ENCODE measurements around the gene TM4SF18. TPM values are rescaled to one million over a fixed set of nuclear protein-coding genes. Genes with fewer than 3 reads are reported as not detected.
A peak's percentile ranks its signal among the peaks of the same experiment; 100 is the strongest.
"Not testable (repeated sequence)": the region's sequence is repeated elsewhere in the genome, so short reads cannot be mapped to it uniquely, and the experiment has no call there.

The TM4SF18 gene
- polyA plus RNA-seq, 3 donors: 23.1 to 31.6 (median 26.6) TPM

DNA sequence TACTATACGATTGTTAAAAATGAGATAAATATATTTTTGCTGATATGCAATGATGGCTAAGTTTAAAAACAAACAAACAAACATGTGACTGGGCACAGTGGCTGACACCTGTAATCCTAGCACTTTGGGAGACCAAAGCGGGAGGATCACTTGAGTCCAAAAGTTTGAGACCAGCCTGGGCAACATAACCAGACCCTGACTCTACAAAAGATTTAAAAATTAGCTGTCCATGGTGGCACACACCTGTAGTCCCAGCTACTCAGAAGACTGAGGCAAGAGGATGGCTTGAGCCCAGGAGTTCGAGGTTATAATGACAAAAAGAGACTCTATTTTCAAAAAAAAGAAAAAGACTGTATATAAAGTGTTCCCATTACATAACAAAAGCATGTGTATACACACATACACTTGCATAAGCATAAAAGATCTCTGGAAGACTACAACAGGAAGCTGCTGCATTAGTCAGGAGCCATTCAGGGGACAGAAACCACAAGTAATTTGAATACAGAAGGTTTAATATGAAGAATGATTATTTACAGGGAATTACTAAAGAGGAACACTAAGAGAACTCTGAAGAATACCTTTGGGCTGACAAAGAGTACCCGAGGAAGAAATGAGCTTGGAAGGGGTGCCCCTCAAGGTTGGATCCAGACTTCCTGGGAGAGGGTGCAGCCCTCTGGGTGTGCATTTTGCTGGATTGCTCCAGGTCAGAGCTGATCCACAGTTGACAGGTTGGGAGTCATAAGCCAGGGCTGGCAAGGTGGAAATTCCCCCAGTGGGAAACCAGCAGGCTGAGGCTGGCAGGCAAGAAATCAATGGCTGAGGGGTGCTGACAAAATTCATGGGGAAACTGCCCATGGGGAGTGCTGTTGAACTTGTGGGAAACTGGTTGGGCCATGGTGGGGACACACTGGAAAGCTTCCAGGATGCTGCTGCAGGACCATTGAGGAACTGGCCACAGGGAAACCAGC lies 9.3 kb upstream of the TM4SF18 start:
- DNase-seq (ENCODE audit: extremely low read depth in 1 of 11, low read depth in 9 of 11, low spot score in 4 of 11): no peak

DNA sequence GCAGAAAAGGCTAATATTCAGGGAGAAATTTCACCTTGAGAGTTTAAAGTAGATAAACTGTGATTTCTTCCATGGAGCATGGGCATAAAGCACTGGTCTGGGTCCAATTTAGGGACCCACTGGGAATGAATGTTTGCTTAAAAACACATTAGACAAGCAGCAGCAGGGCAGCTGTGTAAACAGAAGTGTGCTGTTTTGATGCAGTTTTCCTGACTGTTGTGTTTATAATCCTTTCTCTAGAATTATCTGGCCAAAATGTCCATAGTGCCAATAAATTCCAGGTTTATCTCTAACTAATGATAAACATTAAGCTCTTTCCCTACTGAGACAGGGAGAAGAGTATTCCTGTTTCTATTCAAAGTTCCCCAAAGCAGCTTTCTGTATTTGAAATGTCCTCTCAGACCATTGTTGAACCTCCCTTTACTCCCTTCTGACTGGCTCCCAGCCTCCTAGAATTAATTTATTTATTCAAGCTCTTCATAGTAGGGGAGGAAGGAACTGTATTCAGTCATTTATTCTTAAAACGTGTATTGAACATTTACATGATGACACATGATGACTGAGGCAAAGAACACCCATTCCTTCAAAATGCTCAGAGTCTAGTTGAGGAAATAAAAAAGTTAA lies 7.0 kb upstream of the TM4SF18 start:
- no peak for DNase-seq (ENCODE audit: extremely low read depth in 1 of 11, low read depth in 9 of 11, low spot score in 4 of 11)

DNA sequence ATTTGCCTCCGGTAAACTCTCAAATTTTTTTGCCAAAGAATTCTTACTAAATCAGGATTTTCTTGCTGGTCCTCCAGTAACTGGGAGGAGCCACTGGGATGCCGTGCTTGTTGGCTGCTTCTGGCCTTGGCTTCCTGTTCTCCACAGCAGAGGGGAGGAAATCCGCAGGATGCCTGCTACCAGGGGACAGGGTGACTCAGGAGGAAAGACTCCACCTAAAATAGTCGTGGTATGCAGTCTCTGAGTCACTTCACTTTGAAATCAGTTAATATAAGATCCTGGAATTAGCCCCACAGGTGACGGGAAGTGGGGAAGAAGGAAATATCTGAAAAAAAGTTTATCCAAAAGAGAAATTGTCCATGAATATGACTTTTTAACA lies 6.5 kb upstream of the TM4SF18 start:
- DNase-seq (ENCODE audit: extremely low read depth in 1 of 11, low read depth in 9 of 11, low spot score in 4 of 11): peak in 2 of 11 donors; percentile 25 to 45

DNA sequence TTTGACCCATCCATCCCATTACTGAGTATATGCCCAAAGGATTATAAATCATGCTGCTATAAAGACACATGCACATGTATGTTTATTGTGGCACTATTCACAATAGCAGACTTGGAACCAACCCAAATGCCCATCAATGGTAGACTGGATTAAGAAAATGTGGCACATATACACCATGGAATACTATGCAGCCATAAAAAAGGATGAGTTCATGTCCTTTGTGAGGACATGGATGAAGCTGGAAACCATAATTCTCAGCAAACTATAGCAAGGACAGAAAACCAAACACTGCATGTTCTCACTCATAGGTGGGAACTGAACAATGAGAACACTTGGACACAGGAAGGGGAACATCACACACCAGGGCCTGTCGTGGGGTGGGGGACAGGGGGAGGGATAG lies 4.0 kb upstream of the TM4SF18 start:
- not testable (repeated sequence) for DNase-seq (ENCODE audit: extremely low read depth in 1 of 11, low read depth in 9 of 11, low spot score in 4 of 11)

DNA sequence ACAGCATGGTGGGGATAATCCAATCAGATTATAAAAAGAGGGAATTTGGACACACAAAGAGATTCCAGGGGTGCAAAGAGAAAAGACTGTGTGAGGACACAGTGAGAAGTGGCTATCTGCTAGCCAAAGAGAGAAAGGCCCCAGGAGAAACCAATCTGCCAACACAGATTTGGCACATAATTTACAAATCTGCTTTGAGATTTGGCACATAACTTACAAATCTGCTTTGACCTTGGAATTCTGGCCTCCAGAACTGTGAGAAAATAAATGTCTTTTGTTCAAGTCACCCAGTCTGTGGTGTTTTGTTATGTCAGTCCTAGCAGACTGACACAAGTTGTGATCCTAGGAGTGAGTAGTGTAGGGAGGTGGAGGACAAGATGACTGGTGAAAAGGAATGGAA lies 3.5 kb upstream of the TM4SF18 start:
- no peak for DNase-seq (ENCODE audit: extremely low read depth in 1 of 11, low read depth in 9 of 11, low spot score in 4 of 11)

DNA sequence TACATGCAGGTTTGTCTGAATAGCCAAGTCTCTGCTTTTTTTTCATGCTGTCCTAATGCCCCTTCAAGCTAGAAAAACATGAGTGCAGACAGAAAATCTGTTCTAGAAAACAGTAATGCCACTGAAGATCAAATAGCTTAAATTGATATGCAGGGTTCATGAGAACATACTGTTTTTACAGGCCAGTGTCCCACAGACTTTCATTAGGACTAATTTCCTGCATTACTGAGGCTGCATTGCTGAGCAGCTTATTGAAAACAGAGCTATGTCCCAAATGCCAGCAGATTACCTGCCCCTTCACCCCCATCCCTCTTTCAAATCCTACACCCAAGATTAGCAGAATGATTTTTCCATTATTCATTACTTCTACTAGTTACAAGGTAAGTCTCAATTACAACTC lies 665 bp downstream of the TM4SF18 start:
- DNase-seq (ENCODE audit: extremely low read depth in 1 of 11, low read depth in 9 of 11, low spot score in 4 of 11): no peak

DNA sequence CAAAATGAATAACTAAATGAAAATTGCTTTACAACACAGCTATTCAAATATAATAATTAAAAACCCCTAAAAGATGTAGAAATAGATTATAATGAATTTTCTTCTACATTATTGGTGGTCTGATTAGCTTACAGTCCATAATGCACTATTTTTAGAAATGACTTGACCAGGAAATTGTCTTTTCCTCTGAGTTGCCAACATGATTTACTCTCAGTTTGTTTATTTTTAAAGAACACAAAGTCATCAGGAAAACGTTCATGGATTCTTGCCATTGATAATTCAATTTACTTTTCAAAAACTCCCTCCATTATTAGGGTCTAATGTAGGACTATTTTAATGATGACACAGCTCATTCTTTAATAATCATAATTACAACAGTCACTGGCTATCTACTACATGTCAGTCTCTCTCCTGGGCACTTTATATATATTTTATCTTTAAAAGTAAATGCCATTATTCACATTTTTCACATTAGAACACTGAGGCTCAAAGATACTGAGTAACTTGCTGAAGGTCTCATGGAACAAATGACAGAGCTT lies 1.1 kb downstream of the TM4SF18 start:
- DNase-seq (ENCODE audit: extremely low read depth in 1 of 11, low read depth in 9 of 11, low spot score in 4 of 11): no peak

DNA sequence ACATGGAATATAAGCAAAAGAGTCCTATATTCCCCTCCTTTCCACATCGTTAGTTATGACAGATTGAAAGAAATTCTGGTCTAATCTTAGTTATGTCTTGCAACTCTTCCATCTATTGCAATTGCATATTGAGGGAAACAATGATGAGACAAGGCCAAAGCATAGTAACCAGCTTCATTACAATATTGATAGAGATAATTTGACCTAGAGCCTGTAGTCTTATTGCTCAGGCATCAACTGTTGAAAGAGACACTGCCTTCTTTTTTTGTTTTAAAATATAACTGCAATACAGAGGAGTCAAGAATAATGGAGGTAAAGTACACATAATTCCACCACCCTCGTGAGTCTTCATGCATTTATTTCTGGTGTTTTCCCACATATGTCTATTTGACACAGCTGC lies 2.0 kb downstream of the TM4SF18 start:
- no peak for DNase-seq (ENCODE audit: extremely low read depth in 1 of 11, low read depth in 9 of 11, low spot score in 4 of 11)

DNA sequence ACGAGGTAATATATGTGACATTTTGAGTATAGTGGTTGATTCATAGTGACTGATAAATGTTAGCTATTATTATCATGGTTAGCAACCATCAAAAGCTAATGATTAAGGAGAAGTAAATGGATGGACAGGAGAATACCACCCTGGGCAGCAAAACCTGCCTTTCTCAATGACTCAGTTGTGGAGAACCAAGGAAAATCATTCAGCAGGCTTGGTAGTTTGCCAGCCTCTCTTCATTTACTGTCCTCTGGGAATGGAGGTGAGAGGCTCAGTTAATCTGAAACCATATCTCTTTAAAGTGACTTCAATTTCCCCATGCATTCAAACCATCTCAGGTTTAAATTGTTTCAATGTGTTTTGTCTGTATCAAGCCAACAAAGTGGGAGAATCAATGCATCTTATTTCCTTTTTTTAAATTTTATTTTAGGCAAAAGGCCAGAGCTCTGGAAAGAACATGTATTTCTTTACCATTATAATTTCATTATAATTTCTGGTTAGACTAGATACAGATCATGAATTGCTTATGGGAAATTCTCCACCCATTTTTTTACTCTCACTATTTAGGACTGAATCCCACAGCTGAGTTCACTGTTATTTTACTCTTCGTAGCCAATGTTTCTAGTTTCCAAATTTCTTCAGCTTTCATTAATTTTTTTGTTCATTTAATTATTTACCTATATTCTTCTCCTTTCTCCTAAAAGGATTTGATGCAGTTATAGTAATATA lies 2.7 kb downstream of the TM4SF18 start:
- no peak for DNase-seq (ENCODE audit: extremely low read depth in 1 of 11, low read depth in 9 of 11, low spot score in 4 of 11)

DNA sequence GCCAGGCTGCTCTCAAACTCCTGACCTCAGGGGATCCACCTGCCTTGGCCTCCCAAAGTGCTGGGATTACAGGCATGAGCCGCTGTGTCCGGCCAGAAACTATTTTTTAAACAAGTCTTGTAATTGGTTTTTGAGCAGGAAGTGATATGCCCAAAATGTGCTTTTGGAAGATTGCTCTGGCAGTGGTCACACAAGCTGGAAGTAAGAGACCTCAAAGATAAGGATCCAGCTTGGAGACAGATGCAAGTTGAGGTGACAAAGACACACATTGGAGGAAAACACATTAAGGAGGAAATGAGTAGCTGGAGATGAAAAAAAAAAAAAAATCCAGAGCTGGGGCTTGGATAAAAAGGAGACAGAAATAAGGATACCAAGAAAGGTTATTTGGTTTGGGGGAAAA lies 6.3 kb downstream of the TM4SF18 start:
- DNase-seq (ENCODE audit: extremely low read depth in 1 of 11, low read depth in 9 of 11, low spot score in 4 of 11): no peak

DNA sequence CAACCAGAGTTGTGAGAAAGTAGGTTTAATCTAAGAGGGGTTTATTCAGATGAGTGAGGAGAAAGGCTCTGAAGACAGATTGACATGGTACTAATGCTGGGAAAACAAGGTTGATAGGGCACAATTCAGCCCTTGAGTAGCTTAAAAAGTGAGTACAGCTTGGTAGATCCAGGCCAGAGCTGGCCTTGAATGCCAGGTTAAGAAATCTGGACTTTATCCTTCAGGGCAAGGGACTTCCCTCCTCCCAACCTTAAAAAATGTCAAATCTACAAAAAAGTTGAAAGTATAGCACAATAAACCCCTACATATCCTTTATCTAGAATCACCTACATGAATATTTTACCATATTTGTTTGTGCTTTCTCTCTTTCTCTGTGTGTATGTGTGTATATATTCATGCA lies 7.9 kb downstream of the TM4SF18 start:
- DNase-seq (ENCODE audit: extremely low read depth in 1 of 11, low read depth in 9 of 11, low spot score in 4 of 11): no peak

DNA sequence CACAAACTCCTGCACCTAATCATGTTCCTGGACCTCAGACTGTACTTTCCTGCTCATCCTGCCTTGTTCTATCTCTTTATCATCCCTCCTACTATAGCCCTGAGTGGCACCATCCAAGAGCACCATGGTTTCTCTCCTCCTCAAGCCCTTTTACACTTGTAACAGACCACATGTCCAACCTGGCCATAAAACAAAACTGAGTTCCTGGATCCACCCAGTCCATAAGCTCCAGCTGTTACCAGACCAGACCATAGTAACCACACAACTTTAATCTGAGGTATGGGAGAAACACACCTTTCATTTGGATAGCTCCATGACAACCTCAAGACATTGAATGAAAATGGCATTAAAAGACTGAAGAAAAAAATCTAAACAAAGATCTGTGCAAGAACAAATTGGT lies 9.1 kb downstream of the TM4SF18 start:
- DNase-seq (ENCODE audit: extremely low read depth in 1 of 11, low read depth in 9 of 11, low spot score in 4 of 11): no peak

DNA sequence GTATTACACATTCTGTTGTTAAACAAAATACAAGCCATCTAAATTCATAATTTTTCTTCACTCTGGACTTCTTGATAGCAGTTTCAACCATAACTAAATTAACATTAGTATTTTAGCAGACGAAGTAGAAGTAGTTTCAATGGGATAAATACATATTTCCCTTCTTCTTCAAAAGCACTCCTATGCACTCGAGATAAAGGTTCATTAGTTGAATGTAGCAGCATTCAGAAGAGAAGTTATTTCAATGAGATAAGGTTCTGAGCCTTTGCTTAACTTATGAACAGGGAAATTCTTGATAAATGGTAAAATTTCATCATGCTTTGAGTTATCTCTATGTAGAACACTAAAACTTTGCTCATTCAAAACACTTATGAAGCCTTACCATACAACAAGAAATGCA lies 11.8 kb downstream of the TM4SF18 start:
- no peak for DNase-seq (ENCODE audit: extremely low read depth in 1 of 11, low read depth in 9 of 11, low spot score in 4 of 11)

DNA sequence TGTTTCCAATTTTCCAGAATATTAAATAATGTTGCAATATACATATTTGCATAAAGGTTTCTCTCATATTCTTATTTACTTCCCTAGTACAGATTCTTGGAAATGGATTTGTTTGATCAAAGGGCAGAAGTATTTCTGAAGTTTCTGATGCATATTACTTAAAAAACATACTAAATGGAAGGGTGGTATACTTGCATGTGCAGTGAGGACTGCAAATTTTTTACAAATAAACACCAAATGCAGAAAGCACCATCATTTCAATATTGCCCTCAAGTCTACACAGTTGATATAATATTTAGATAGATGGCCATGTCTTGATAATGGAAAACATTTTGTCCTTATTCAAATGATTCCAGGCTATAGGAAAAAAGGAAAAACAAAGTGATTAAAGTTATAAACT lies 12.3 kb downstream of the TM4SF18 start:
- no peak for DNase-seq (ENCODE audit: extremely low read depth in 1 of 11, low read depth in 9 of 11, low spot score in 4 of 11)

DNA sequence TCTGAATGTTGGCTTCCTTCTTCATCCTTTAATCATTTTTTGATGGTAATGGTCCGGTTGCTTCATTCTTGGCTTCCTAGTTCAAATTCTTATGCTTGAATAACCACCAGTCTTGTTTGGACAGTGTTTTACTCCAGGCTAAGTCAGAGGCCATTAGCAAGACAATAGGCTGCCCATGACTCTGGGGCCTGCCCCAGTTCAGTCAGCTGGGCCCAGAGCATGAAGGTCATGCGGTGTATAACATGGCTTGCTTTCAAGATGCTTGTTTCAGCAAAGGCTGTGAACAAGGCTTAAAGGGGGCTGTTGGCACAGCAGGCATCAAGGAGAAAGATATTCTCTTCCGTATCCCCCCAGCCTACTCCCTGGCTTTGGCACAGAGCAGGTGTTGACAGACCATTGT lies 13.7 kb downstream of the TM4SF18 start:
- DNase-seq (ENCODE audit: extremely low read depth in 1 of 11, low read depth in 9 of 11, low spot score in 4 of 11): no peak

DNA sequence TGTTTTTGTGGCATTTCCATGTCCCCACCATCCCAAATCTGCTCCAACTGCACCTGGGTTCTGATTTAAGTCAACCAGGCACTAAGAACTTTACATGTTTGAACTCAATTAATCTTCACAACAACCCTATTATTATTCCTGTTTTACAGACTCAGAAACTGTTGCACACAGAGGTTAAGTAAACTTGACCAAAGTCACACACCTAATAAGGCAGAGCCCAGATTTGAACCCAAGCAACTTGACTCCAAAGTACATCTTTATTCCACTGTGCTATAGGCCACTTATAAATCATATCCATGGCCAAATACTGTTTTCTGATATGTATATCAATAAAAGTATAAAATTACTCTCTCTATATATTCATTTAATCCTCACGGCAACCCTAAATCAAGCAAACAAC lies 16.4 kb downstream of the TM4SF18 start:
- DNase-seq (ENCODE audit: extremely low read depth in 1 of 11, low read depth in 9 of 11, low spot score in 4 of 11): no peak

DNA sequence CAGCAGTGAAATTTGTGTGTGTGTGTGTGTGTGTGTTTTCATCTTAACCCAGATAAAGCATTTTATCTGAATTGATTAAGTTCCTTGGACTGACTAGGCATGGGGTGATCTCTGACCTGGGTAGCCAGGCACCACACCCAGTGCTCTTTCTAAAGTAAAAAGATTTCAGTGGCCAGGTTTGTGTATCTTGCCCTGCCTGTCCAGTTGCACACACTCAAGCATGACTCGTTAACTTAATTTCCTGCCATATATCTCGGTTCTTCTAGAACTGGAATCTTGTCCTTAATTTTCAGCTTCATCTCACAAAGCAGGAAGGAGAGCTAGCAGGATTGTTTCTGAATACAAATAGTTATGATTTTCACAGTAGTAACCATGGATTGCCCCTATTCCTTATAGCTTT lies 17.0 kb downstream of the TM4SF18 start:
- no peak for DNase-seq (ENCODE audit: extremely low read depth in 1 of 11, low read depth in 9 of 11, low spot score in 4 of 11)

DNA sequence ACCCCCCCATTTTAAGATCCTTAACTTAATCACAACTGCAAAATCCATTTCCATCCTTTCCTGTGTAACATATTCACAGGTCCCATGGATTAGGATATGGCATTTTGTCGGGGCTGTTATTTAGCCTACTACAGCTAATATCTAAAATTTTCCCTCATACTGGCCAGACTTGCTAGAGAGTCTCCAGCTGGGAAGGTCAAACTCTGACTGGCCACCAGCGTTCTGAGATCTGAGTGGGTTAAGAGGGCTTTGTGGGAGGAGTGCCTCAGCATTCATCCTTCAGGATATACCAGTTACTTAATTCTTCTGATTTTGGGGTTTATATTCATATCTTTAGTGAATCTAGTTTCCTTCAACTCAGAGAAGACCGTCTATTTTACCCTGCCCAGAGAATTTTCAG lies 17.7 kb downstream of the TM4SF18 start:
- no peak for DNase-seq (ENCODE audit: extremely low read depth in 1 of 11, low read depth in 9 of 11, low spot score in 4 of 11)

DNA sequence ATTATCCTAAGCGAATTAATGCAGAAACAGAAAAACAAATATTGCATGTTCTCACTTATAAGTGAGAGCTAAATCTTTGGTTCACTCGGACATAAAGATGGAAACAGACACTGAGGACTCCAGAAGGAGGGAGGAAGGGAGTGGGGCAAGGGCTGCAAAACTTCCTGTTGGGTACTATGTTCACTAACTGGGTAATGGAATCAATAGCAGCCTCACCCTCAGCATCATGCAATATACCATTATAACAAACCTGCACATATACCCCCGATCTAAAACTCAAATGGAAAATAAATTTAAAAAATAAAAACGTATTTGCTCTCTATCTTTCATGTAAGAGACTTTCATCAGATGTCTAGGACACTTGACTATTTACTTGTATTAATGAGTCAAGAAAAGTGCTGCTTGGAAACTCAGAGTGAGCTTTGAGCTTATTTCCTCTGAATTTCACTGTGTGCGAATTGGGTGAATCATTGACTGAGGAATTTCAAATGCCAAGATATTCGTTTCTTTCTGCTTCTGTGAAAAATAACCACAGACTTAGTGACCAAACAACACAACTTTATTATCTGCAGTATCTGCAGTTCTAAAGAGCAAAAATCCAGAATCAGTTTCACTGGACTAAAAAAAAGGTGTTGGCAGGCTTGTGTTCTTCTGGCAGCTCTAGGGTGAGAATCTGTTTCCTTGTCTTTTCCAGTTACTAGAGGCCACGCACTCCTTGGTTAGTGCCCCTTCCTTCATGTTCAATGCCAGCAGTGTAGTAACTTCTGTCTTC lies 18.4 kb downstream of the TM4SF18 start:
- DNase-seq (ENCODE audit: extremely low read depth in 1 of 11, low read depth in 9 of 11, low spot score in 4 of 11): no peak

Measured in renal cortex interstitium (tissue), 11 donors.